OCI-LY7 (cell line): ENCODE data around the gene MC3R. TPM values are rescaled to one million over a fixed set of nuclear protein-coding genes. Genes with fewer than 3 reads are reported as not detected.

Experiments
- BruUV-seq: library from RNA; stranded (reverse); fragments of 400-500 nt; replicated peaks from 2 replicates; lab custom pipeline; 2021; lab: Mats Ljungman, UMichigan
- CTCF ChIA-PET: fragments of 300-600 bp; sonication (Branson Sonifier 250); formaldehyde crosslinking; loops from one replicate; lab custom pipeline; 2022; ENCODE audit warnings: antibody characterized with exemption; ENCODE audit not compliant: unreplicated experiment; lab: Charles Lee
- POLR2A ChIA-PET: fragments of 300-600 bp; sonication (Branson Sonifier 250); formaldehyde crosslinking; loops from one replicate; lab custom pipeline; 2022; ENCODE audit warnings: antibody characterized with exemption; lab: Charles Lee
- DNase-seq: peaks from one replicate; pipeline ENCODE4 v3.0.0-alpha.2; 2015; ENCODE audit warnings: low spot score
- H2AFZ ChIP-seq: fragments of 200-600 bp; sonication (generic), shearing (Covaris generic); 2 replicates; pipeline ENCODE4 v1.6.1; 2014; ENCODE audit warnings: mild to moderate bottlenecking, antibody characterized with exemption, low read length, moderate library complexity
- H3K27ac ChIP-seq: fragments of 200-600 bp; sonication (generic); 2 replicates; pipeline ENCODE4 v1.5.1; 2014; ENCODE audit warnings: mixed run types, low read depth, mild to moderate bottlenecking, moderate library complexity, low read length, inconsistent platforms; ENCODE audit not compliant: poor library complexity, severe bottlenecking
- H3K36me3 ChIP-seq: fragments of 200-600 bp; sonication (generic); 2 replicates; pipeline ENCODE4 v1.6.1; 2014; ENCODE audit warnings: mild to moderate bottlenecking, antibody characterized with exemption, low read length, moderate library complexity, mixed read lengths; ENCODE audit not compliant: insufficient read depth
- H3K4me1 ChIP-seq: fragments of 200-600 bp; sonication (generic); 2 replicates; pipeline ENCODE4 v1.5.1; 2014; ENCODE audit warnings: mild to moderate bottlenecking, low read length; ENCODE audit not compliant: insufficient read depth, poor library complexity, severe bottlenecking
- H3K4me2 ChIP-seq: fragments of 200-600 bp; sonication (generic); 2 replicates; pipeline ENCODE4 v1.6.1; 2014; ENCODE audit warnings: mild to moderate bottlenecking, low read length
- H3K4me3 ChIP-seq: fragments of 200-600 bp; sonication (generic); 2 replicates; pipeline ENCODE4 v1.5.1; 2014; ENCODE audit warnings: mild to moderate bottlenecking, low read depth, low read length; ENCODE audit not compliant: poor library complexity, severe bottlenecking
- H3K79me2 ChIP-seq: fragments of 200-600 bp; sonication (generic); 2 replicates; pipeline ENCODE4 v1.6.1; 2016; ENCODE audit warnings: low read depth, mild to moderate bottlenecking, low read length, moderate library complexity, mixed read lengths; ENCODE audit not compliant: insufficient read depth
- H3K9me2 ChIP-seq: fragments of 200-600 bp; sonication (generic); 2 replicates; pipeline ENCODE4 v1.6.1; 2016; ENCODE audit warnings: mild to moderate bottlenecking, low read length, mixed read lengths; ENCODE audit not compliant: insufficient read depth
- H3K9me3 ChIP-seq: fragments of 200-600 bp; sonication (generic); 2 replicates; pipeline ENCODE4 v1.6.1; 2014; ENCODE audit warnings: mild to moderate bottlenecking, mixed run types, low read length, mixed read lengths
- H4K20me1 ChIP-seq: fragments of 200-600 bp; sonication (generic); 2 replicates; pipeline ENCODE4 v1.6.1; 2014; ENCODE audit warnings: mild to moderate bottlenecking, antibody characterized with exemption, low read length, moderate library complexity, mixed read lengths; ENCODE audit not compliant: insufficient read depth
- CTCF ChIP-seq: fragments of 200-600 bp; sonication (generic); conservative IDR thresholded peaks from 2 replicates; pipeline ENCODE4 v1.5.1; 2014; ENCODE audit warnings: mild to moderate bottlenecking, antibody characterized with exemption, low read length, moderate library complexity, mixed read lengths
- EZH2phosphoT487 ChIP-seq: fragments of 200-600 bp; sonication (generic); IDR thresholded peaks from 2 replicates; pipeline ENCODE4 v1.6.1; 2018; ENCODE audit warnings: low read depth, borderline replicate concordance, mild to moderate bottlenecking, mixed run types, antibody characterized with exemption, low read length, moderate library complexity, mixed read lengths
- intact Hi-C: fragments of 100-400 bp; cut with micrococcal nuclease; formaldehyde crosslinking; loops from one replicate; pipeline ENCODE4 v1.10.0; 2022; ENCODE audit not compliant: unreplicated experiment
- total RNA-seq, 2 experiments: library from RNA; depleted of rRNA in 1 of 2; stranded (reverse); fragments of >200 nt in 1 of 2; shearing (Covaris generic) in 1 of 2; gene quantifications; 2 replicates each; pipeline ENCODE4 v1.2.3, GENCODE V29; 2014 to 2022

MC3R gene
- total RNA-seq, 2 experiments from 2014 or later, result not detected

GRCh38 chr20:56244259-56244658 lies 4.3 kb upstream of the MC3R start:
- no peak overlapping the region for H2AFZ ChIP-seq
- H3K9me2 ChIP-seq, result no peaks in the 10 kb centered on the region
- BruUV-seq, result no TSS peak
- no peaks in the 10 kb centered on the region for H3K9me3 ChIP-seq
- no peaks in the 10 kb centered on the region for H4K20me1 ChIP-seq
- DNase-seq, result no peak
- no peak overlapping the region for H3K4me3 ChIP-seq
- H3K79me2 ChIP-seq, result no peaks in the 10 kb centered on the region
- CTCF ChIA-PET, result no interaction called here
- no peaks in the 10 kb centered on the region for H3K36me3 ChIP-seq
- H3K4me2 ChIP-seq, result no peak overlapping the region
- POLR2A ChIA-PET, result interaction anchor here (0.7 to 1.3 kb wide), 2 partner anchors 14 to 24 kb away, joined by 3 to 5 read pairs; no protein-coding TSS in a partner anchor
- no peak for TF ChIP-seq CTCF
- no peak for TF ChIP-seq EZH2phosphoT487
- intact Hi-C loops, result no loop called here
- H3K27ac ChIP-seq, result no peak overlapping the region
- H3K4me1 ChIP-seq, result no peaks in the 10 kb centered on the region

- no peaks in the 10 kb centered on the region for H3K4me1 ChIP-seq
- DNase-seq, result no peak
- intact Hi-C loops, result loop anchor here (5.0 kb wide), 1 partner anchor 97 kb away; no protein-coding TSS in a partner anchor
- CTCF ChIA-PET, result no interaction called here
- POLR2A ChIA-PET, result no interaction called here
- TF ChIP-seq CTCF (no peak), EZH2phosphoT487 (no peak)
- H3K27ac ChIP-seq, result no peak overlapping the region
- no peaks in the 10 kb centered on the region for H3K9me2 ChIP-seq
- no TSS peak for BruUV-seq
- H2AFZ ChIP-seq, result no peak overlapping the region
- H3K79me2 ChIP-seq, result no peaks in the 10 kb centered on the region
- no peaks in the 10 kb centered on the region for H4K20me1 ChIP-seq
- no peaks in the 10 kb centered on the region for H3K36me3 ChIP-seq
- no peak overlapping the region for H3K4me2 ChIP-seq
- H3K9me3 ChIP-seq, result no peaks in the 10 kb centered on the region
- H3K4me3 ChIP-seq, result no peak overlapping the region
Observed at GRCh38 chr20:56245761-56246160, 2.8 kb upstream of the MC3R start.

- Histone ChIP-seq H3K27ac (no peak overlapping the region), H3K4me2 (no peak overlapping the region), H4K20me1 (no peaks in the 10 kb centered on the region), H3K9me2 (no peaks in the 10 kb centered on the region), H3K9me3 (no peaks in the 10 kb centered on the region), H3K36me3 (no peaks in the 10 kb centered on the region), H2AFZ (no peak overlapping the region), H3K4me1 (no peaks in the 10 kb centered on the region), H3K79me2 (no peaks in the 10 kb centered on the region), H3K4me3 (no peak overlapping the region)
- no TSS peak for BruUV-seq
- intact Hi-C loops, result loop anchor here (5.0 kb wide), 1 partner anchor 93 kb away; no protein-coding TSS in a partner anchor
- TF ChIP-seq EZH2phosphoT487 (no peak), CTCF (peak; percentile 74)
- peak; percentile 27 for DNase-seq
- CTCF ChIA-PET, result no interaction called here
- POLR2A ChIA-PET, result no interaction called here
Observed at GRCh38 chr20:56249244-56249955, 868 bp downstream of the MC3R start.
